IMR-90 (cell line): ENCODE data around the gene ABCA4. TPM values are rescaled to one million over a fixed set of nuclear protein-coding genes. Genes with fewer than 3 reads are reported as not detected.

Experiments
- ATAC-seq: fragments of 200-7000 bp; cut with Tn5 transposase; 2 replicates; pipeline ENCODE4 v1.9.1; 2020; ENCODE audit warnings: low read depth, mild to moderate bottlenecking, moderate library complexity
- BruUV-seq: library from RNA; stranded (reverse); fragments of 400-500 nt; replicated peaks from 2 replicates; lab custom pipeline; 2021; lab: Mats Ljungman, UMichigan
- CTCF ChIA-PET: fragments of 300-600 bp; formaldehyde crosslinking; extraction: SDS; loops from one replicate; lab custom pipeline; 2021; ENCODE audit warnings: antibody characterized with exemption; lab: Yijun Ruan, JAX
- POLR2A ChIA-PET: fragments of 300-600 bp; sonication (Branson Sonifier 250); formaldehyde crosslinking; loops from one replicate; lab custom pipeline; 2022; ENCODE audit warnings: antibody characterized with exemption; ENCODE audit not compliant: unreplicated experiment; lab: Charles Lee
- DNase-seq: peaks from one replicate; pipeline ENCODE4 v3.0.0; 2013
- H2AFZ ChIP-seq: replicated peaks from 2 replicates; pipeline ENCODE3; 2013; ENCODE audit warnings: low read length, mild to moderate bottlenecking; ENCODE audit not compliant: poor library complexity
- H2AK5ac ChIP-seq: 2 replicates; pipeline ENCODE4 v1.6.1; 2013; ENCODE audit warnings: low read depth, low read length, inconsistent platforms
- H2AK9ac ChIP-seq: replicated peaks from 2 replicates; pipeline ENCODE3; 2013; ENCODE audit warnings: mild to moderate bottlenecking, low read depth, low read length, moderate library complexity; ENCODE audit not compliant: poor library complexity
- H2BK120ac ChIP-seq: 2 replicates; pipeline ENCODE4 v1.6.1; 2013; ENCODE audit warnings: low read depth, low read length, inconsistent platforms
- H2BK15ac ChIP-seq: 3 replicates; pipeline ENCODE4 v1.6.1; 2013; ENCODE audit warnings: low read depth, low read length, inconsistent platforms
- H2BK20ac ChIP-seq: 2 replicates; pipeline ENCODE4 v1.6.1; 2013; ENCODE audit warnings: low read depth, mild to moderate bottlenecking, inconsistent platforms, low read length, moderate library complexity
- H2BK5ac ChIP-seq: 2 replicates; pipeline ENCODE4 v1.6.1; 2013; ENCODE audit warnings: mild to moderate bottlenecking, low read depth, low read length, inconsistent platforms; ENCODE audit not compliant: poor library complexity, severe bottlenecking
- H3K14ac ChIP-seq: replicated peaks from 2 replicates; pipeline ENCODE4 v1.6.1; 2013; ENCODE audit warnings: low read depth, low read length, inconsistent platforms
- H3K18ac ChIP-seq: 2 replicates; pipeline ENCODE4 v1.6.1; 2013; ENCODE audit warnings: low read depth, low read length, control low read depth
- H3K23ac ChIP-seq: 2 replicates; pipeline ENCODE4 v1.6.1; 2013; ENCODE audit warnings: low read depth, low read length, inconsistent platforms
- H3K27ac ChIP-seq: 2 replicates; pipeline ENCODE4 v1.5.1; 2013; ENCODE audit warnings: mild to moderate bottlenecking, control low read depth, low read length; ENCODE audit not compliant: insufficient read depth
- H3K27me3 ChIP-seq: 2 replicates; pipeline ENCODE4 v1.6.1; 2013; ENCODE audit warnings: low read length; ENCODE audit not compliant: control insufficient read depth, insufficient read depth
- H3K36me3 ChIP-seq: 2 replicates; pipeline ENCODE4 v1.6.1; 2013; ENCODE audit warnings: low read length, mixed read lengths; ENCODE audit not compliant: control insufficient read depth, insufficient read depth
- H3K4ac ChIP-seq: 2 replicates; pipeline ENCODE4 v1.6.1; 2013; ENCODE audit warnings: low read depth, low read length, inconsistent platforms
- H3K4me1 ChIP-seq: 2 replicates; pipeline ENCODE4 v1.6.1; 2013; ENCODE audit warnings: low read length, mixed read lengths; ENCODE audit not compliant: control insufficient read depth, insufficient read depth
- H3K4me2 ChIP-seq: 2 replicates; pipeline ENCODE4 v1.6.1; 2013; ENCODE audit warnings: low read depth, mild to moderate bottlenecking, control low read depth, low read length, moderate library complexity
- H3K4me3 ChIP-seq: 2 replicates; pipeline ENCODE4 v1.5.1; 2013; ENCODE audit warnings: low read depth, mild to moderate bottlenecking, control low read depth, low read length, moderate library complexity; ENCODE audit not compliant: insufficient read depth
- H3K56ac ChIP-seq: 2 replicates; pipeline ENCODE4 v1.6.1; 2013; ENCODE audit warnings: low read length, inconsistent platforms; ENCODE audit not compliant: insufficient read depth; ENCODE audit errors: extremely low read depth
- H3K79me1 ChIP-seq, 2 experiments: 2 replicates each; pipeline ENCODE4 v1.6.1; 2013; ENCODE audit warnings: low read length in 2 of 2, inconsistent platforms in 1 of 2, low read depth in 1 of 2
- H3K9ac ChIP-seq: 2 replicates; pipeline ENCODE4 v1.6.1; 2013; ENCODE audit warnings: low read depth, low read length, control low read depth
- H3K9me1 ChIP-seq: 2 replicates; pipeline ENCODE4 v1.6.1; 2013; ENCODE audit warnings: low read length, inconsistent platforms; ENCODE audit not compliant: insufficient read depth
- H3K9me3 ChIP-seq: 2 replicates; pipeline ENCODE4 v1.6.1; 2013; ENCODE audit warnings: low read length; ENCODE audit not compliant: control insufficient read depth, insufficient read depth
- H4K20me1 ChIP-seq: 2 replicates; pipeline ENCODE4 v1.6.1; 2013; ENCODE audit warnings: low read length, inconsistent platforms; ENCODE audit not compliant: insufficient read depth
- H4K5ac ChIP-seq: 2 replicates; pipeline ENCODE4 v1.6.1; 2013; ENCODE audit warnings: mild to moderate bottlenecking, low read depth, low read length, control low read depth
- H4K8ac ChIP-seq, 2 experiments: 2 replicates each; pipeline ENCODE4 v1.6.1; 2013; ENCODE audit warnings: low read depth in 2 of 2, low read length in 2 of 2, control low read depth in 1 of 2, inconsistent platforms in 1 of 2
- H4K91ac ChIP-seq: 2 replicates; pipeline ENCODE4 v1.6.1; 2013; ENCODE audit warnings: low read depth, low read length, inconsistent platforms; ENCODE audit not compliant: insufficient read depth
- BHLHE40 ChIP-seq: fragments of 150-350 bp; IDR thresholded peaks from 2 replicates; pipeline ENCODE4 v1.6.1; 2016; ENCODE audit warnings: mild to moderate bottlenecking, low read depth, low read length
- FOS ChIP-seq: fragments of 150-350 bp; IDR thresholded peaks from 2 replicates; pipeline ENCODE4 v1.6.1; 2016; ENCODE audit warnings: low read depth, low read length
- MAZ ChIP-seq: IDR thresholded peaks from 2 replicates; pipeline ENCODE4 v1.6.1; 2012; ENCODE audit warnings: low read depth, mild to moderate bottlenecking, low read length, improper control_type of control experiment, moderate library complexity, borderline replicate concordance
- MXI1 ChIP-seq: IDR thresholded peaks from 2 replicates; pipeline ENCODE4 v1.6.1; 2012; ENCODE audit warnings: low read depth, mild to moderate bottlenecking, low read length, moderate library complexity, borderline replicate concordance
- POLR2A ChIP-seq: IDR thresholded peaks from 2 replicates; pipeline ENCODE4 v1.6.1; 2012; ENCODE audit warnings: mild to moderate bottlenecking, low read depth, low read length
- RAD21 ChIP-seq: IDR thresholded peaks from 2 replicates; pipeline ENCODE4 v1.6.1; 2012; ENCODE audit warnings: low read length, improper control_type of control experiment
- RFX5 ChIP-seq: IDR thresholded peaks from 2 replicates; pipeline ENCODE4 v1.8.0; 2012; ENCODE audit warnings: low read depth, mild to moderate bottlenecking, low read length, moderate library complexity
- WGBS, 2 experiments: methylation state at CpG; one replicate each; pipeline versions ENCODE4 v1.1.5 to v1.1.7; 2013; ENCODE audit warnings: missing lambda C conversion rate in 2 of 2; ENCODE audit not compliant: insufficient read length in 1 of 2; ENCODE audit errors: extremely low coverage in 2 of 2; 5-methylcytosine and 5-hydroxymethylcytosine counted together
- dilution Hi-C: fragments of 300-500 bp; cut with HindIII; formaldehyde crosslinking; loops from one replicate; pipeline ENCODE4 v1.14.3; 2018; ENCODE audit warnings: low sequenced_read_pairs; ENCODE audit not compliant: unreplicated experiment
- in situ Hi-C: fragments of 300-500 bp; cut with MboI; formaldehyde crosslinking; loops from 3 replicates; pipeline ENCODE4 v1.14.3; 2019; ENCODE audit warnings: low sequenced_read_pairs, inconsistent platforms, mixed read lengths
- intact Hi-C: fragments of 100-400 bp; cut with micrococcal nuclease; formaldehyde crosslinking; loops from 2 replicates; pipeline ENCODE4 v1.10.0; 2022
- polyA plus RNA-seq, 3 experiments: library from polyadenylated mRNA; depleted of rRNA; stranded (reverse); fragments of >200 nt; gene quantifications; 2 replicates each; pipeline ENCODE4 v1.2.3, GENCODE V29; 2012; ENCODE audit warnings: low replicate concordance in 1 of 3
- total RNA-seq: library from RNA; depleted of rRNA; stranded (reverse); fragments of >200 nt; gene quantifications from 2 replicates; pipeline ENCODE4 v1.2.3, GENCODE V29; 2012
- TF ChIP-seq, protein P1 (sequence below): fragments of 150-350 bp; IDR thresholded peaks from 2 replicates; pipeline ENCODE4 v1.6.1; 2017; ENCODE audit warnings: mild to moderate bottlenecking, antibody characterized with exemption, low read length, low read depth
- TF ChIP-seq, protein P2 (sequence below): fragments of 150-350 bp; IDR thresholded peaks from 2 replicates; pipeline ENCODE4 v1.6.1; 2016; ENCODE audit warnings: low read depth, mild to moderate bottlenecking, low read length, moderate library complexity, borderline replicate concordance

ABCA4 gene
- total and polyA plus RNA-seq, 2 of the 4 experiments (the other 2 are of a cell fraction), result under 0.01 to 0.36 TPM

DNA sequence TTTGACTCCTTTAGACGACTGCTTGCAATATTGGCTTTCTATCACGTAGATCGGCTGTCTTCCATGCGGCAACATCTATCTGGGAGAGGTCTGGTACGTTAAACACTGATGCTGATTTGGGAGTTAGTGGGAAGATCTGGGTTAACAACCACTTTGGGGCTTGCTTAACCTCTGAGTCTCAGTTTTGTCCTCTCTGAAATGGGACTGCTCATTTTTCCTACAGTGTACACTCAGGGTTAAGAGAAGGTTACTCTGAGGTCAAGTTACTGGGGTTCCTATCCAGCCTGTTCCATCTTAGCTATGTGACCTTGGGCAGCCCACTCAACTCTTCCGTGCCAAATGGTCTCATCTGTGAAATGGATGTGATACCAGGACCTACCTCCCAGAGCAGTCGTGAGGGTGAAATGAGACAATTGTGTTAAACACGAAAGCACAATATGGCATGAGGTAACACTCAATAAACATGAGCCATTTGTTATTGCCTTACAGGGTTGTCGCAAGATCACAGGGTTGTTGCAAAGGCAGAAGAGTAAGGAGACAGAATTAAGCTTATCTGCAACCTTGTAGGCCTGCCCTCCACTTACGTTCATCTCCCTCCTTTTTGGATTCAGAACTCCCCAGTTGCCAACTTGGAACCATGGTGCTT, 5.6 kb downstream of the ABCA4 start:
- no peak for ATAC-seq
- H2AK9ac ChIP-seq, result no peak overlapping the region
- no peak overlapping the region for H4K5ac ChIP-seq
- WGBS, 2 experiments, result 100% methylated on average over 1 of the region's 10 CpGs; no CpG with 5 or more reads in 1 of the 2 experiments
- H3K18ac ChIP-seq, result no peak overlapping the region
- ChIA-PET POLR2A (no interaction called here), CTCF (no interaction called here)
- peaks cover 3% of the 10 kb centered on the region; the same call in 1 of the 2 replicates for H3K4me1 ChIP-seq
- in situ Hi-C loops, result no loop called here
- no peak for TF ChIP-seq RAD21
- no peak for TF ChIP-seq MAZ
- TF ChIP-seq POLR2A, result no peak
- TF ChIP-seq FOS, result no peak
- TF ChIP-seq, protein P1, sequence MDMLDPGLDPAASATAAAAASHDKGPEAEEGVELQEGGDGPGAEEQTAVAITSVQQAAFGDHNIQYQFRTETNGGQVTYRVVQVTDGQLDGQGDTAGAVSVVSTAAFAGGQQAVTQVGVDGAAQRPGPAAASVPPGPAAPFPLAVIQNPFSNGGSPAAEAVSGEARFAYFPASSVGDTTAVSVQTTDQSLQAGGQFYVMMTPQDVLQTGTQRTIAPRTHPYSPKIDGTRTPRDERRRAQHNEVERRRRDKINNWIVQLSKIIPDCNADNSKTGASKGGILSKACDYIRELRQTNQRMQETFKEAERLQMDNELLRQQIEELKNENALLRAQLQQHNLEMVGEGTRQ, result no peak
- no peak for TF ChIP-seq MXI1
- TF ChIP-seq BHLHE40, result no peak
- TF ChIP-seq, protein P2, sequence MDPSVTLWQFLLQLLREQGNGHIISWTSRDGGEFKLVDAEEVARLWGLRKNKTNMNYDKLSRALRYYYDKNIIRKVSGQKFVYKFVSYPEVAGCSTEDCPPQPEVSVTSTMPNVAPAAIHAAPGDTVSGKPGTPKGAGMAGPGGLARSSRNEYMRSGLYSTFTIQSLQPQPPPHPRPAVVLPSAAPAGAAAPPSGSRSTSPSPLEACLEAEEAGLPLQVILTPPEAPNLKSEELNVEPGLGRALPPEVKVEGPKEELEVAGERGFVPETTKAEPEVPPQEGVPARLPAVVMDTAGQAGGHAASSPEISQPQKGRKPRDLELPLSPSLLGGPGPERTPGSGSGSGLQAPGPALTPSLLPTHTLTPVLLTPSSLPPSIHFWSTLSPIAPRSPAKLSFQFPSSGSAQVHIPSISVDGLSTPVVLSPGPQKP, result no peak
- TF ChIP-seq RFX5, result no peak
- no peak overlapping the region for H3K27ac ChIP-seq
- H3K9me1 ChIP-seq, result no peaks in the 10 kb centered on the region
- H3K9me3 ChIP-seq, result no peaks in the 10 kb centered on the region
- H3K23ac ChIP-seq, result no peak overlapping the region
- H2BK5ac ChIP-seq, result no peak overlapping the region
- BruUV-seq, result no TSS peak
- no peak overlapping the region for H2BK20ac ChIP-seq
- H4K20me1 ChIP-seq, result no peaks in the 10 kb centered on the region
- dilution Hi-C loops, result no loop called here
- H3K4me3 ChIP-seq, result no peak overlapping the region
- H3K27me3 ChIP-seq, result peaks cover 21% of the 10 kb centered on the region
- no peaks in the 10 kb centered on the region for H3K36me3 ChIP-seq
- H3K56ac ChIP-seq, result no peak overlapping the region
- H2AFZ ChIP-seq, result no peak overlapping the region
- no peak overlapping the region for H3K9ac ChIP-seq
- H3K79me1 ChIP-seq, result no peaks in the 10 kb centered on the region
- H2AK5ac ChIP-seq, result no peak overlapping the region
- H4K91ac ChIP-seq, result no peak overlapping the region; the same call in 1 of the 2 replicates
- intact Hi-C loops, result no loop called here
- H4K8ac ChIP-seq, result no peak overlapping the region
- no peak overlapping the region for H3K14ac ChIP-seq
- H3K4me2 ChIP-seq, result no peak overlapping the region
- no peak overlapping the region for H2BK15ac ChIP-seq
- DNase-seq, result no peak
- H2BK120ac ChIP-seq, result no peak overlapping the region
- H3K4ac ChIP-seq, result no peak overlapping the region
